GM21390 (cell line): Measurements from ENCODE around the gene SEPTIN5.
"Not testable (repeated sequence)": the region's sequence is repeated elsewhere in the genome, so short reads cannot be mapped to it uniquely, and the experiment has no call there.

Source experiments
- ATAC-seq: cut with Tn5 transposase; IDR thresholded peaks from one replicate; pipeline ENCODE4 v1.9.1; 2021; ENCODE audit not compliant: unreplicated experiment

Gene SEPTIN5

DNA sequence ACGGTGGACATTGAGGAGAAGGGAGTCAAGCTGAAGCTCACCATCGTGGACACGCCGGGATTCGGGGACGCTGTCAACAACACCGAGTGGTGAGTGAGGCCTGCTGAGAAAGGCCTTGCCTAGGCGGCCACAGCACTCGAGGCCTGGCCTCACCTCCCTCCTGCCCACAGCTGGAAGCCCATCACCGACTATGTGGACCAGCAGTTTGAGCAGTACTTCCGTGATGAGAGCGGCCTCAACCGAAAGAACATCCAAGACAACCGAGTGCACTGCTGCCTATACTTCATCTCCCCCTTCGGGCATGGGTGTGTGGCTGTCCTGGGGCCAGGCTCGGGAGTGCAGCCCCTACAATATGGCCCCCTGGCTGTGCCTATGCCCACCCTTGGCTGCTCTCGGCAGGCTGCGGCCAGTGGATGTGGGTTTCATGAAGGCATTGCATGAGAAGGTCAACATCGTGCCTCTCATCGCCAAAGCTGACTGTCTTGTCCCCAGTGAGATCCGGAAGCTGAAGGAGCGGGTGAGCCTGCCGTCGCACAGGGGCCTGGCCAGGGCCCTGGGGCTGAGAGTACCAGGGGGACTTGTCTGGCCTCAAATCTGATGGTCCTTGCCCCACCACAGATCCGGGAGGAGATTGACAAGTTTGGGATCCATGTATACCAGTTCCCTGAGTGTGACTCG, 6.0 kb downstream of the SEPTIN5 start:
- no peak for ATAC-seq

DNA sequence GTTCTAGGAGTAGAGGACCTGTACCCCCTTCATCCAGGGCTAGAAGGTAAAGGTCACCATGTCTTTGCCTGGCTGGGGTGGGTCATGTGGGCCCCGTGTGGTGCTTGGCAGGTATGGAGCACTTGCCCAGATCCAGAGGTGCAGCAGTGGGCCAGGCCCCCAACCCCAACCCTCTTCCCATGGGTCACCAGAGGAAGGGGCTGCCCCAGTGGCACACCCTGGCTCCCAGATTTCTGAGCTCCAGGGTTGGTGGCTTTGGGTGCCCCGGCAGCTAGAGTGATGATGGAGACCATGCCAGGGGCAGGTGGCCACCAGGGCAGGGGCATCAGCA, 6.7 kb downstream of the SEPTIN5 start:
- no peak for ATAC-seq

DNA sequence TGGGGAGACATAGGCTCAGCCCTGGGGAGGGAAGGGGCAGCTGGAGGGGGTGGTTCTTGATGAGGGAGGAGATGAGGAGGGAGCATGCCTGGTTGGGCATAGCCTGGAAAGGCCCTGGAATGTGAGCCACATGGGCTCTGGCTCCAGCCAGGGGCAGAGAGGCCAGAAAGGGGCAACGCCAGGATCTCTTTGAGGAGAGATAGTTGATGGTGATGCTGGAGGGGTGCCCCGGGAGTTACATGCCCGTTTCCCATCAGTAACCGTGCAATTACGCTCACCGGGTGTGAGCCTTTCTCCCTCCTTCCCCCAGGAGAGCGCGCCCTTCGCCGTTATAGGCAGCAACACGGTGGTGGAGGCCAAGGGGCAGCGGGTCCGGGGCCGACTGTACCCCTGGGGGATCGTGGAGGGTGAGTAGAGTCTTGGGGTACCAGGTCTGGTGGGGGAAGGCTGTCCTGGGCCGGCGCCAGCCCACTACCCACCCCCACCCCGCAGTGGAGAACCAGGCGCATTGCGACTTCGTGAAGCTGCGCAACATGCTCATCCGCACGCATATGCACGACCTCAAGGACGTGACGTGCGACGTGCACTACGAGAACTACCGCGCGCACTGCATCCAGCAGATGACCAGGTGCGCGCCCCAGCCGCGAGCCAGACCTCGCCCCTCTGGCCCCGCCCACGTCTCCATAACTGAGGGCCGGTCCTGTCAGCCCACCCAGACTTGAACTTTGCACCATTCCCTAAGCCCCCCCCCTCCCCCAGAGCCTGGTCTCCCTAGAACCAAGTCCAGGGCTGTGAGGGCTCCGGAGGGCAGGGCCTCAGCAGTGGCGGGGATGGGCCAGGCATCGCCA, 7.3 kb downstream of the SEPTIN5 start:
- ATAC-seq = no peak

DNA sequence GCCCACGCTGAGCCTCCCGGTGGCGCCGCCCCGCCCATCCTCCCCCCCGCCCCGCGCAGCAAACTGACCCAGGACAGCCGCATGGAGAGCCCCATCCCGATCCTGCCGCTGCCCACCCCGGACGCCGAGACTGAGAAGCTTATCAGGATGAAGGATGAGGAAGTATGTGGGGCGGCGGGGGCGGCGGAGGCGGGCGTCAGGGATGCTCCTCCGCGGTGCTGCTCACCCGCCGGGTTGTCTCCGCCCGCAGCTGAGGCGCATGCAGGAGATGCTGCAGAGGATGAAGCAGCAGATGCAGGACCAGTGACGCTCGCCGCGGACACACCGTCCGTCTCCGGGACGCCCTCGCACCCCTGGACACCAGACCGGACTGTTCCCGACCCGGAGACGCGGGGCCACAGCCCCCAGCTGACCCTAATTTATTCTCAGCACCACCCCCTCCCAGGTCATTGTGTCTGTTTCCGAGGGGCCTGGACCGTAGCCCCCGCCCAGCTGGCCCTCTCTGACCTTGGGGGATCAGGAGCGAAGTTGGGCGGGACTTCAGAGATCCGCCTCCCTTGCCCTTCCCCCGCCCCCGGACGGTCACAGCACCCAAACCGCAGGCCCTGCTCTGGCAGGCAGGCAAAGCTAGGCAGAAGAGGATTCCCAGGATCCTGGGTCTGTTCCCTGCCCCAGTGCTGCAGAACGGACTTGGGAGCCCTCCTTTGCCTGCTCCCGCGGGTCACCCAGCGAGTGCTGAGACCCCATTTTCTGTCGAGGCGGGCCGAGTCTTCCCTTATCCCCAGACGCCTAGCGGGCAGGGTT, 8.1 kb downstream of the SEPTIN5 start:
- ATAC-seq = no peak

DNA sequence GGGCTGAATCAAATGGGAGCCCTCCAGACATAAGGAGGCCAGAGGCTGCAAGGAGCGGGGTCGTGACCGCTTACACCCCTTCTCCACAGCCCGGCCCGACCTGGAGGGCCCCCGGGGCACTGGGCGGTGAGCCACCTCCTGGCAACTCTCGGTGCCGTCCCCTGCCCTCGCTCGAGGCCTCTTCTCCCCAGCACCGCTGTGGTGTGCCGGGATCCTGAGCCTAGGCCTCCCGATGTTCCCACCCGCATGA, 8.6 kb downstream of the SEPTIN5 start:
- no peak for ATAC-seq

DNA sequence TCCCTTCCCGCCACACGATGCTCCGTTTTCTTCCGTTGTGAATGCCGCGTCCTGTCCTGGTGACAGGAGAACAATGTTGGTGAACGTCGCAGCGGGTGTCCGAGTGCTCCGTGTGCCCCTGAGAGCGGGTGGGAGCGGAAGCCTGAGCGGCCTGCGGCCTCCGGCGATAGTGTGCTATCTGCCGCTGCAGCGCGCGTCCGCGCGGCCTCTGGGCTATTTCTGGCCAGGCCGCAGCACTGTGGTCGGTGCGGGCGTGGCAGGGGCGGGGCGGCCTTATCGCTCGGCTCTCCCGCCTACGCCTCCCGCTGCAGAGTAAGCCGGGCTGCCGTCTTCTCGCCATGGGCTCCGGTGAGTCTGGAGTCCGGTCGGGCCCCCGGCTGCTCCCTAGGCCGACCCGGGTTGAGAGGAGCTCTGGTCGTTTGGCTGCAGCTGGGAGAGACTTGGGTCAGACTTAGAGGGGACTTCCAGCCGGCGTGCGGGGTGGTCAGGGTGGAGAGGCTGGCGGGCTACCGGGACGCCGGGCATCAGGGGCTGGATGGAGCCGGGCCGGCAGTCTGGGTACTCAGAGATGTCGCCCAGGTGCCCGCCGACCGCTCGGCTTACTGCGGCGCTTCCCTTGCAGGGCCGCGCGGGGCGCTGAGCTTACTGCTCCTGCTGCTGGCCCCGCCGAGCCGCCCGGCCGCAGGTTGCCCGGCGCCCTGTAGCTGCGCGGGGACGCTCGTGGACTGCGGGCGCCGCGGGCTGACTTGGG, 9.1 kb downstream of the SEPTIN5 start, which contains the start of gene GP1BB:
Gene GP1BB (plus strand): TSS at position 308 of the 751 bp plus-strand sequence. CDS start 31 bp downstream, at position 339.
- ATAC-seq = no peak

DNA sequence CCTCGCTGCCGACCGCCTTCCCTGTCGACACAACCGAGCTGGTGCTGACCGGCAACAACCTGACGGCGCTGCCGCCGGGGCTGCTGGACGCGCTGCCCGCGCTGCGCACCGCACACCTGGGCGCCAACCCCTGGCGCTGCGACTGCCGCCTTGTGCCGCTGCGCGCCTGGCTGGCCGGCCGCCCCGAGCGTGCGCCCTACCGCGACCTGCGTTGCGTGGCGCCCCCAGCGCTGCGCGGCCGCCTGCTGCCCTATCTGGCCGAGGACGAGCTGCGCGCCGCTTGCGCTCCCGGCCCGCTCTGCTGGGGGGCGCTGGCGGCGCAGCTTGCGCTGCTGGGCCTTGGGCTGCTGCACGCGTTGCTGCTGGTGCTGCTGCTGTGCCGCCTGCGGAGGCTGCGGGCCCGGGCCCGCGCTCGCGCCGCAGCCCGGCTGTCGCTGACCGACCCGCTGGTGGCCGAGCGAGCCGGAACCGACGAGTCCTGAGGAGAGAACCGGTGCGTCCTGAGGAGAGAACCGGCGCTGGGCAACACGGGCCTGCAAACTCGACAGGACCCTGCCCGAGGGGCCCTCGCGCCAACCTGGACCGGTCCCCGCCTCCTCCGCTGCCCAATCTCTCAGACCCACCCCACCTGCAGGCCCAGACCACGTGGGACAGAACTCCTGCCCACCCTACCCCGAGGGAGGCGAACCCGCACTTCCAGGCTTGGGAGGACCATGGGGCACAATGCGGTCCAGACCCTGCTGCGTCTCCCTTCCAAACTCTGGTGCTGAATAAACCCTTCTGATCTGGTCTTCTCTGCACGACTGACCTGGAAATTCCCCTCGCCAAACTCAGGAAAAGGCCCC, 9.9 kb downstream of the SEPTIN5 start:
- no peak for ATAC-seq

DNA sequence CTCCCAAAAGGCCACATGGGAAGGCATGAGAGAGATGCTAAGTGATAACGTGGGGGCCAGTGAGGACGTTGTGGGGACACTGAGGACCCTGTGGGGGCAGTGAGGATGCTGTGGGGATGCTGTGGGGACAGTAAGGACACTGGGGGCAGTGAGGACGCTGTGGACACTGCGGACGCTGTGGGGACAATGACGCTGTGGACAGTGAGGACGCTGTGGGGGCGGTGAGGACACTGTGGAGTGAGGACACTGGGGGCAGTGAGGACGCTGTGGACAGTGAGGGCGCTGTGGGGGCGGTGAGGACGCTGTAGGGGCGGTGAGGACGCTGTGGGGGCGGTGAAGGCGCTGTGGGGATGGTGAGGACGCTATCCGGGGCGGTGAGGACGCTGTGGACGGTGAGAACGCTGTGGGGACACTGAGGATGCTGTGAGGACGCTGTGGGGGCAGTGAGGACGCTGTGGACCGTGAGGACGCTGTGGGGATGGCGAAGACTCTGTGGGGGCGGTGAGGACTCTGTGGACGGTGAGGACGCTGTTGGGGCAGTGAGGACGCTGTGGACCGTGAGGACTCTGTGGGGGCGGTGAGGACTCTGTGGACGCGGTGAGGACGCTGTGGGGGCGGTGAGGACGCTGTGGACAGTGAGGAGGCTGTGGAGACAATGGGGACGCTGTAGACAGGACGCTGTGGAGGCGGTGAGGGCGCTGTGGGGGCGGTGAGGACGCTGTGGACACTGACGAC, 10.8 kb downstream of the SEPTIN5 start:
- ATAC-seq = no peak

DNA sequence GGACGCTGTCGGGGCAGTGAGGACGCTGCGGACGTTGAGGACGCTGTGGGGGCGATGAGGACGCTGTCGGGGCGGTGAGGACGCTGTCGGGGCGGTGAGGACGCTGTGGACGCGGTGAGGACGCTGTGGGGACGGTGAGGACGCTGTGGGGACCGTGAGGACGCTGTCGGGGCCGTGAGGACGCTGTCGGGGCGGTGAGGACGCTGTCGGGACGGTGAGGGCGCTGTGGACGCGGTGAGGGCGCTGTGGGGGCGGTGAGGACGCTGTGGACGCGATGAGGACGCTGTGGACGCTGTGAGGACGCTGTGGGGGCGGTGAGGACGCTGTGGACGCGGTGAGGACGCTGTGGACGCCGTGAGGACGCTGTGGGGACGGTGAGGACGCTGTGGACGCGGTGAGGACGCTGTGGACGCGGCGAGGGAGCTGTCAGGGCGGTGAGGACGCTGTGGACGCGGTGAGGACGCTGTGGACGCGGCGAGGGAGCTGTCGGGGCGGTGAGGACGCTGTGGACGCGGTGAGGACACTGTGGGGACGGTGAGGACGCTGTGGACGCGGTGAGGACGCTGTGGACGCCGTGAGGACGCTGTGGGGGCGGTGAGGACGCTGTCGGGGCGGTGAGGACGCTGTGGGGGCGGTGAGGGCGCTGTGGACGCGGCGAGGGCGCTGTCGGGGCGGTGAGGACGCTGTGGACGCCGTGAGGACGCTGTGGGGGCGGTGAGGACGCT, 11.9 kb downstream of the SEPTIN5 start:
- not testable (repeated sequence) for ATAC-seq

DNA sequence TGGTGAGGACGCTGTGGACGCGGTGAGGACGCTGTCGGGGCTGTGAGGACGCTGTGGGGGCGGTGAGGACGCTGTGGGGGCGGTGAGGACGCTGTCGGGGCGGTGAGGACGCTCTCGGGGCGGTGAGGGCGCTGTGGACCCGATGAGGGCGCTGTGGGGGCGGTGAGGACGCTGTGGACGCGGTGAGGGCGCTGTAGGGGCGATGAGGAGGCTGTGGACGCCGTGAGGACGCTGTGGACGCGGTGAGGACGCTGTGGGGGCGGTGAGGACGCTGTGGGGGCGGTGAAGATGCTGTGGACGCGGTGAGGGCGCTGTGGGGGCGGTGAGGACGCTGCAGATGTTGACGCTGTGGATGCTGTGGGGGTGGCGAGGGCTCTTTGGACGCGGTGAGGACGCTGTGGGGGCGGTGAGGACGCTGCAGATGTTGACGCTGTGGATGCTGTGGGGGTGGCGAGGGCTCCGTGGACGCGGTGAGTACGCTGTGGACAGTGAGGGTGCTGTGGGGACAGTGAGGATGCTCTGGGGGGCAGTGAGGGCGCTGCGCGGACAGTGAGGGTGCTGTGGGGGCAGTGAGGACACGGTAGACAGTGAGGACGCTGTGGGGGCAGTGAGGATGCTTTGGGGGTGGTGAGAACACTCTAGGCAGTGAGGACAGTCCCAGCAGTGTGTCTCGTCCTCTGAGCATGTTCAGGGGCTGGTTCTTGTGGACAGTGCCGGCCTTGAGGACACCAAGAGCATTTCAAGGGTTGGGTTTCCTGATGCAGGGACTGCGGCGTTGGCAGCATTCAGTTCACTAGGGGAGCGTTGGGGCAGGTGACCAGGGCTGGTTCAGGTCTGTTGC, 13.2 kb downstream of the SEPTIN5 start:
- no peak for ATAC-seq

DNA sequence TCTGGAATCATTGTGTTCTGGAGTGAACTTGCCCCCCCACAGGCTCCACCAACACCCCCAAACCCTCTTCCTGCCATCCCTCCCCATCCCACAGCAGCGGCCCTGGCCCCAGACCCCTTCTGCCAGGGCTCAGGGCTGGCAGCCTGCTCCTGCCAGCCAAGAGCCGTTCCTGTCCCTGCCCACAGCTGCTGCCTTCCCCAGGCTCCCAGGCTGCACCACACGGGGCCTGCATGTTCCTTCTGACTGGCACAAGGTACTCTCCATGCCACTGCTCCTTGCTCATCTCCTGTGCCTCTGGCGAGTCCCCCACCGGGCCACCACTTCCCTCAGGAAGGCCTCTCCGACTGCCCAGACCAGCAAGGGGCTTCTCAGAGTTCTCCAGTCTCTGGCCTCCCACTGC, 14.0 kb downstream of the SEPTIN5 start:
- ATAC-seq = no peak

DNA sequence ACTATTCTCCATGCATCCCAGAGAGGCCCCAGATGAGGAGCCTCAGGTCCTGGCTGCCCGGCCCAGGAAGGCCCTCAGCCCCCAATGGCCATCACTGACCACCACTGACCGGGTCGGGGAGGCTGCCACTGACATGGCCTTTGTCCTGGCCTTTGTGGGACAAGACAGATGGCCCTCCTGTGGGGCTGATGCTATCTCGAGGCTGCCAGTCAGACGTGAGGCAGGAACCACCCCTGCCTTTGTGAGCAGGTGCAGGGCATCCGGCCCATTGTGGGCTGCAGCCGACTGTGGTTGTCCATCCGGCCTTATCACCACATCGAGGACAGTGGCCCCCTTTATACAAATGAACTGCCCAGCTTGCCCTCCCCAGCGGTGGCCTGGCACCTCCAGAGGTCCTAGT, 14.5 kb downstream of the SEPTIN5 start:
- ATAC-seq = no peak

DNA sequence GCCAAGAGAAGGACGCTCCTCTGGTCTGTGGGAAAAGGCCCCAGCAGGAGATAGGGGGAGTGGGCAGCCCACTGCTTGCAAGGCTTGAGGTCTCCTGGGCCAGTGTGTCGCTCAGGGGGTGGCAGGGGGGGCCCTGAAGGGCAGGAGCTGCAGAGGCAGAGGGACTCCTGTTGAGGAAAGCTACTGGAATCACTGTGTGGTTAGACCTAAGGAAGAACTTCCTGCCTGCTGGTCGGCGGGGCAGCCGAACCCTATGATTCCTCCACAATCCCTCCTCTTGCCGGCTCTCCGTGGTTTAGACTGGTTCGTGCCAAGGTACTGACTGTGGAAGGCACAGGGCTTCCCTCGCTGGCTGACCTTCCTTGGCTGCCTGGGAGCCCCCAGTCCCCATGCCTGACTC, 15.2 kb downstream of the SEPTIN5 start:
- ATAC-seq = no peak

DNA sequence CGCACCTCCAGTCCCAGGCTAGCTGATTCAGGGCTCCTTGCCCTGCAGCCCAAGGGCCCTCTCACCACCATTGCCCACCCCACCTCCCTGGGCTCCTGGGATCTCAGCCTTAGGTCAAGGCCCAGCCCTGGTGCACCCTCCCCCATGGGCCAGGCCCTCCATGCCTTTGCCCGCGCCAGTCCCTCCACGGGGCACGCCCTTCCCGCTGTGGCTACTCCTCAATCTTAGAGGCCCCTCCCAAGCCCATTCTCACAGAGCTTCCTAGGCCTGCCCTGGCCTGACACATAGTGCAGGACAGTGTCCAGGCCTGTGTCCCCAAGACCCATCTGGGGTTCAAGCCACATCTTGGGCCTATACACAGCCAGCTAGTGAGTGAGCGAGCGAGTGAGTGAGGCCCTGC, 15.9 kb downstream of the SEPTIN5 start:
- no peak for ATAC-seq

DNA sequence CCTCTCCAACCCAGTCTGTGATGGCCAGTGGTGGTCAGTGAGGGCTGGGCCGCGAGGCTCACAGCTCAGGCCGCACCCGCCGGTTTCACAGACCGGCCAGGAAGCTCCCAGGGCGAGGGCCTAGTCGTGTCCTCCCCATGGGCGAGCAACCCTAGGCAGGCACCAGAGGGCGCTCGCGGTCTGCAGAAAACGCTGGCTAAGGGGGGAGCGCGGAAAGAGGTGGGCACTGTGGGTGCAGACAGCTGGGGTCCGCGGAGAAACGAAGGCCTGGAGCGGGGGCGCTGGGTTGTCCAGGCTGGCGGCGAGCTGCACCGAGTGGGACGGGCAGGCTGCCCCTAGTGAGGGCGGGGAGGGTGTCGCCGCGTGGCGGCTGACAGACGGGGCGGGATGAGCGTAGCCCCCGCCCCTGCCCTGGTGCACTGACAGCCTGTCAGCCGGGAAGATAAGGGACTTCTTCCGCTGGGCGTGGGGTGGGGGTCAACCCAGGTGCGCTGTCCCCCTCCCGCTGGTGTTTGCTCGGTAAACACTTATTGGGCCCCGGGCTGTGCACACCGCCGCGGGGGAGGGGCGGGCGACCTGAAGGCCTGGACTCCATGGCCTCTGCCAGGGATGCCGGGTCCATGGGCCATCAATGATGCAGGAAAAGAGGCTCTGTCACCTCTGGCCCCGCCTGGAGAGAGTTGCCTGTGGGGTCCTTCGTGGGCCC, 16.5 kb downstream of the SEPTIN5 start:
- ATAC-seq = no peak

DNA sequence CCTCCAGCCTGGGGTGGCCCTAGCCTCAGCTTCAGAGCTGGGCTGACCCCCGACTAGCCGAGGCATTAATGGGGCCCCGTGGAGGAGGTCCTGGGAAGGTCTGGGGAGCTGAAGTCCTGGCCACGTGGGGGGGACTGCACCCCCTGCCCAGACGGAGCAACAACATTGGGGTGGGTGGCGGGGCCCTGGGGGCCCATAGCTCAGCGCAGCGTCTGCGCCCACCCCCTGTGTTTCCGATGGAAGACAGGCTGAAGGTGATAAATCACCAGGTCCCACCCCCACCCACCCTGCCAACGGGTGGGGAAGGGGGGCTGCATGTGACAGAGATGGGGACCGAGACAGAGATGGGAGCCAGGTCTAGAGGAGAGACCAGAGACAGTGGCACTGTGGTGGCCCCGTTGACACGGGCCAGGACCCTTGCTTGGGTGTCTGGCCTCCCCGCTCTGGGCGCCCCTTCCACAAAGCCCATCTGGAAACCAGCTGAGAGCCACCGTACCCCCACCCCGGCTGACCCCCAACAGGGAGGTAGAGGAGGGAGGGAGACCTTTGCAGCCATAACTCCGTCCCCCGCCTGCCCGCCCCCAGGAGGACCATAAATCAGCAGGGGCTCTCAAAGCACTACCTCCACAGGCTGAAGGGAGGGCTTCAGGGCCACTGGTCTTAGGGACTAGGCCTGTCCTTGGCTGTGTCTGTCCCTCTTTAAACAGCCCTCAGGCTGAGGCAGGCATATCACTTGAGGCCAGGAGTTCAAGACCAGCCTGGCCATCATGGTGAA, 17.2 kb downstream of the SEPTIN5 start:
- ATAC-seq = no peak
